Measurements from ENCODE around the gene HSF2BP.

The HSF2BP gene

DNA sequence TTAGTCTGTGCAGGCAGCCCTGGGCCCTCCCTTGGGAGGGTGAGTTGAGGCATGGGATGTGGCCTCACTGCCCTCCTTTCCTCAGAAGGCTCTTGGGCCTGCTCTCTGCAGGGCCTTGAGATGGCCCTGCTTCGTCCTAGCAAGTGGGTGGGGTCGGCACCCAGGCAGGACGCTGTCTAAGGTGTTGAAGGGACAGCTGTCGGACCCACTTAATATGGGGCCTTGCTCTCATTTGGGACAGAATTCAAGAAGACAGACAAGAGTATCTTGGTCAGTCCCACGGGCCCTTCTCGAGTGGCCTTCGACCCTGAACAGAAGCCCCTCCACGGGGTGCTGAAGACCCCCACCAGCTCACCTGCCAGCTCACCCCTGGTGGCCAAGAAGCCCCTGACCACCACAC lies 33.7 kb upstream of the HSF2BP start:
- Histone ChIP-seq H2BK12ac (ENCODE audit: low read length) (no peak overlapping the region), H2BK120ac (ENCODE audit: insufficient read depth, low read length, poor library complexity) (no peak overlapping the region), H3K4me2 (ENCODE audit: low read length) (no peak overlapping the region), H3K27ac (ENCODE audit: low read depth, low read length) (no peak overlapping the region), H3K36me3 (ENCODE audit: control insufficient read depth in 1 of 2, insufficient read depth in 2 of 2, low read length in 2 of 2) (peaks cover 40 to 57% of the 10 kb centered on the region in 2 experiments), H3K27me3 (ENCODE audit: insufficient read depth, low read length) (no peaks in the 10 kb centered on the region), H3K14ac (ENCODE audit: low read length) (no peak overlapping the region), H3K9me3 (ENCODE audit: insufficient read depth, low read depth, low read length) (peaks cover 5% of the 10 kb centered on the region), H3K79me2 (ENCODE audit: control insufficient read depth, insufficient read depth, low read length, poor library complexity) (no peaks in the 10 kb centered on the region), H4K8ac (ENCODE audit: low read depth, low read length) (no peak overlapping the region), H3K4me1 (ENCODE audit: control insufficient read depth in 1 of 2, insufficient read depth in 2 of 2, low read length in 2 of 2) (peaks cover 5 to 10% of the 10 kb centered on the region in 2 experiments), H3K23ac (ENCODE audit: low read length) (no peak overlapping the region), H3K9ac (ENCODE audit: low read length) (no peak overlapping the region), H2AK5ac (ENCODE audit: low read length) (no peak overlapping the region), H4K12ac (ENCODE audit: low read depth, low read length) (no peak overlapping the region), H3K4me3 (ENCODE audit: low read depth, low read length) (peak overlapping the region; percentile 13), H3K18ac (ENCODE audit: low read length) (no peak overlapping the region), H3K79me1 (ENCODE audit: low read length) (peaks cover 2% of the 10 kb centered on the region), H2AFZ (ENCODE audit: insufficient read depth, low read length, poor library complexity) (no peak overlapping the region), H3K4ac (ENCODE audit: low read depth, low read length) (no peak overlapping the region), H2BK5ac (ENCODE audit: low read depth, low read length, poor library complexity) (no peak overlapping the region), H4K91ac (ENCODE audit: low read depth, low read length) (no peak overlapping the region)
- no peak for DNase-seq
- WGBS (ENCODE audit: extremely low coverage, insufficient coverage, insufficient read length) = no CpG with 5 or more reads among the region's 8 CpGs

DNA sequence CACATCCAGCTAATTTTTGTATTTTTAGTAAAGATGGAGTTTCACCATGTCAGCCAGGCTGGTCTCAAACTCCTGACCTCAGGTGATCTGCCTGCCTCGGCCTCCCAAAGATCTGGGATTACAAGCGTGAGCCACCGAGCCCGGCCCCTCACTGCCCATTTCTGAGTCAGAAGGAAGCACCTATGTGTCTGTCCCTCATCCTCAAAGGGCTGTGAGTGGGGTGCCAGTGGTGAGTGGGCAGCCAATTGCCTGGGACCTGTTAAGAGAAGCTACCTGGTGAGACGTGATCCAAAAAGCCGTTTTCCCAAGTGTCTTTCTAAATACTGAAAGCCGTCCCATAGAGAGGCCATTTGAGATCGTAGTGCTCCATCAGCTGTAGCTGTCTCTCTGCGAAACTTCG lies 32.5 kb upstream of the HSF2BP start:
- Histone ChIP-seq H2AK5ac (ENCODE audit: low read length) (no peak overlapping the region), H4K8ac (ENCODE audit: low read depth, low read length) (no peak overlapping the region), H2BK12ac (ENCODE audit: low read length) (no peak overlapping the region), H3K4me2 (ENCODE audit: low read length) (no peak overlapping the region), H3K23ac (ENCODE audit: low read length) (no peak overlapping the region), H3K4me3 (ENCODE audit: low read depth, low read length) (no peak overlapping the region), H3K9ac (ENCODE audit: low read length) (no peak overlapping the region), H4K12ac (ENCODE audit: low read depth, low read length) (no peak overlapping the region), H3K79me1 (ENCODE audit: low read length) (peaks cover 3% of the 10 kb centered on the region), H3K36me3 (ENCODE audit: control insufficient read depth in 1 of 2, insufficient read depth in 2 of 2, low read length in 2 of 2) (peaks cover 48 to 67% of the 10 kb centered on the region in 2 experiments), H3K27me3 (ENCODE audit: insufficient read depth, low read length) (no peaks in the 10 kb centered on the region), H3K14ac (ENCODE audit: low read length) (no peak overlapping the region), H3K18ac (ENCODE audit: low read length) (no peak overlapping the region), H3K4me1 (ENCODE audit: control insufficient read depth in 1 of 2, insufficient read depth in 2 of 2, low read length in 2 of 2) (peaks cover 11 to 17% of the 10 kb centered on the region in 2 experiments), H3K27ac (ENCODE audit: low read depth, low read length) (no peak overlapping the region), H2BK5ac (ENCODE audit: low read depth, low read length, poor library complexity) (no peak overlapping the region), H2BK120ac (ENCODE audit: insufficient read depth, low read length, poor library complexity) (no peak overlapping the region), H2AFZ (ENCODE audit: insufficient read depth, low read length, poor library complexity) (no peak overlapping the region), H4K91ac (ENCODE audit: low read depth, low read length) (no peak overlapping the region), H3K9me3 (ENCODE audit: insufficient read depth, low read depth, low read length) (peaks cover 5% of the 10 kb centered on the region), H3K79me2 (ENCODE audit: control insufficient read depth, insufficient read depth, low read length, poor library complexity) (no peaks in the 10 kb centered on the region), H3K4ac (ENCODE audit: low read depth, low read length) (no peak overlapping the region)
- no peak for DNase-seq
- no CpG with 5 or more reads among the region's 10 CpGs for WGBS (ENCODE audit: extremely low coverage, insufficient coverage, insufficient read length)

DNA sequence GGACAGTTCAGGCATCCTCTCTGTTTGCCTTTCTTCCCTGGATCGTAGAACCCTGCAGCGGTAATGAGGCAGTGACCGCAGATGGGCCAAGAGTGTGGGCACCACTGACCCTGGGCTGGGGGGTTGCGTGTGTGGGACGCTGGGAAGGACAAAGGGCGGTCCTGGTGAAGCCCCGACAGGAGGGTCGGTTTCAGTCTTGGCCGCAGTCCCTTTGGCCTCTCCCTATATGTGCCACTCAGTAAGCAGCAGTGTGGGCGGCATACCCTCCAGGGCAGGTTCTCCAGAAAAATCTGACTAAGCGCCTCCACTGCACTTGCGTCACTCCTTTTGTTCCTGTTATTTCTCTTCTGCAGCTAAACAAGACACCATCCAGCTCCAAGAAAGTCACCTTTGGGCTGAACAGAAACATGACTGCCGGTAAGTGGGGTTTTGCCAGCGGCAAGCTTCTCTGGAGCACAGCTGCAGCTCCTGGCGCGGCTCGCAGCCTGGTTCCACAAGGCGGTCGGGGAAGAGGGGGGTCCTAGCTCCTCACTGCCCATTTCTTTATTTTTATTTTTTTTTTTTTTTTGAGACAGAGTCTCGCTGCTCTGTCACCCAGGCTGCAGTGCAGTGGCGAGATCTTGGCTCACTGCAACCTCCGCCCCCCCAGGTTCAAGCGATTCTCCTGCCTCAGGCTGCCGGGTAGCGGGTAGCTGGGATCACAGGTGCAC lies 32.0 kb upstream of the HSF2BP start:
- no peak overlapping the region for H3K4ac ChIP-seq (ENCODE audit: low read depth, low read length)
- H2BK12ac ChIP-seq (ENCODE audit: low read length) = no peak overlapping the region
- no peak overlapping the region for H3K23ac ChIP-seq (ENCODE audit: low read length)

DNA sequence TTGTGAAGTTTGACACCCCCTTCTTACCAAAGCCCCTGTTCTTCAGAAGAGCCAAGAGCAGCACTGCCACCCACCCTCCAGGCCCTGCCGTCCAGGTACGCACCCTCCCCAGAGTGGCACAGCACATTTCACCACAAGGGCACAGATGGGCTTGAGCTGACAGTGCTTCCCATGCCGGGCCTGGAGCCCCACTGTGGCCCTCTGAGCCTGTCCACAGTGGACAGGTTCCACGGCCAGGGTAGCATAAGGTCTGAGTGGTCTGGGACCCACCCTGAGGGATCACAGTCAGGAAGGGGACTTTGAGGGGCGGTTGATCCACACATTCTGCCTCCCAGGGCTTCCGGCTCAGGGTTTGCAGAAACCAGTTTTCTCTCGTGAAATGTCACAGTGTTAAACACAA lies 31.1 kb upstream of the HSF2BP start:
- Histone ChIP-seq H4K12ac (ENCODE audit: low read depth, low read length) (no peak overlapping the region), H3K27ac (ENCODE audit: low read depth, low read length) (no peak overlapping the region), H4K91ac (ENCODE audit: low read depth, low read length) (no peak overlapping the region), H3K27me3 (ENCODE audit: insufficient read depth, low read length) (no peaks in the 10 kb centered on the region), H2BK120ac (ENCODE audit: insufficient read depth, low read length, poor library complexity) (no peak overlapping the region), H3K4ac (ENCODE audit: low read depth, low read length) (no peak overlapping the region), H2BK5ac (ENCODE audit: low read depth, low read length, poor library complexity) (no peak overlapping the region), H3K9ac (ENCODE audit: low read length) (no peak overlapping the region), H2AK5ac (ENCODE audit: low read length) (no peak overlapping the region), H3K4me2 (ENCODE audit: low read length) (no peak overlapping the region), H4K8ac (ENCODE audit: low read depth, low read length) (no peak overlapping the region), H3K79me1 (ENCODE audit: low read length) (peaks cover 3% of the 10 kb centered on the region), H3K23ac (ENCODE audit: low read length) (no peak overlapping the region), H3K18ac (ENCODE audit: low read length) (no peak overlapping the region), H3K14ac (ENCODE audit: low read length) (no peak overlapping the region), H3K4me3 (ENCODE audit: low read depth, low read length) (no peak overlapping the region), H3K79me2 (ENCODE audit: control insufficient read depth, insufficient read depth, low read length, poor library complexity) (no peaks in the 10 kb centered on the region), H3K4me1 (ENCODE audit: control insufficient read depth in 1 of 2, insufficient read depth in 2 of 2, low read length in 2 of 2) (peaks cover 11 to 17% of the 10 kb centered on the region in 2 experiments), H2BK12ac (ENCODE audit: low read length) (no peak overlapping the region), H3K36me3 (ENCODE audit: control insufficient read depth in 1 of 2, insufficient read depth in 2 of 2, low read length in 2 of 2) (peaks cover 53 to 72% of the 10 kb centered on the region in 2 experiments), H2AFZ (ENCODE audit: insufficient read depth, low read length, poor library complexity) (no peak overlapping the region), H3K9me3 (ENCODE audit: insufficient read depth, low read depth, low read length) (peaks cover 2% of the 10 kb centered on the region)
- DNase-seq = no peak
- no CpG with 5 or more reads among the region's 7 CpGs for WGBS (ENCODE audit: extremely low coverage, insufficient coverage, insufficient read length)

More for the DNA sequence above, 32.0 kb upstream of the HSF2BP start:
- no peak overlapping the region for H3K27ac ChIP-seq (ENCODE audit: low read depth, low read length)
- H2AFZ ChIP-seq (ENCODE audit: insufficient read depth, low read length, poor library complexity) = no peak overlapping the region
- WGBS (ENCODE audit: extremely low coverage, insufficient coverage, insufficient read length) = no CpG with 5 or more reads among the region's 25 CpGs
- no peak overlapping the region for H2AK5ac ChIP-seq (ENCODE audit: low read length)
- H4K91ac ChIP-seq (ENCODE audit: low read depth, low read length) = no peak overlapping the region
- H3K36me3 ChIP-seq (ENCODE audit: control insufficient read depth in 1 of 2, insufficient read depth in 2 of 2, low read length in 2 of 2) = peaks cover 49 to 69% of the 10 kb centered on the region in 2 experiments
- no peak overlapping the region for H4K8ac ChIP-seq (ENCODE audit: low read depth, low read length)
- peaks cover 3% of the 10 kb centered on the region for H3K79me1 ChIP-seq (ENCODE audit: low read length)
- H2BK5ac ChIP-seq (ENCODE audit: low read depth, low read length, poor library complexity) = no peak overlapping the region
- no peak overlapping the region for H2BK120ac ChIP-seq (ENCODE audit: insufficient read depth, low read length, poor library complexity)
- H4K12ac ChIP-seq (ENCODE audit: low read depth, low read length) = no peak overlapping the region
- no peak for DNase-seq
- no peaks in the 10 kb centered on the region for H3K27me3 ChIP-seq (ENCODE audit: insufficient read depth, low read length)
- no peak overlapping the region for H3K4me2 ChIP-seq (ENCODE audit: low read length)
- no peak overlapping the region for H3K14ac ChIP-seq (ENCODE audit: low read length)
- H3K4me1 ChIP-seq (ENCODE audit: control insufficient read depth in 1 of 2, insufficient read depth in 2 of 2, low read length in 2 of 2) = peaks cover 11 to 17% of the 10 kb centered on the region in 2 experiments
- H3K4me3 ChIP-seq (ENCODE audit: low read depth, low read length) = no peak overlapping the region
- H3K18ac ChIP-seq (ENCODE audit: low read length) = no peak overlapping the region
- no peak overlapping the region for H3K9ac ChIP-seq (ENCODE audit: low read length)
- no peaks in the 10 kb centered on the region for H3K79me2 ChIP-seq (ENCODE audit: control insufficient read depth, insufficient read depth, low read length, poor library complexity)
- H3K9me3 ChIP-seq (ENCODE audit: insufficient read depth, low read depth, low read length) = peaks cover 4% of the 10 kb centered on the region
